ENCODE data around the gene NFKBIE. TPM values are rescaled to one million over a fixed set of nuclear protein-coding genes. Genes with fewer than 3 reads are reported as not detected.
A peak's percentile ranks its signal among the peaks of the same experiment; 100 is the strongest.

The NFKBIE gene
- total RNA-seq, 1 donor from 2014 or later, result 11.1 TPM

GRCh38 chr6:44245391-44245911 is 19.9 kb downstream of the NFKBIE start:
- no peak for TF ChIP-seq CTCF (IDR thresholded peaks at IDR 0.05)
- H3K27me3 Mint-ChIP-seq (ENCODE audit: unreplicated experiment), result no peaks in the 10 kb centered on the region
- H3K9me3 Mint-ChIP-seq (ENCODE audit: unreplicated experiment), result no peaks in the 10 kb centered on the region
- H3K36me3 Mint-ChIP-seq (ENCODE audit: unreplicated experiment), result peaks cover 19% of the 10 kb centered on the region
- H3K4me1 Mint-ChIP-seq (ENCODE audit: unreplicated experiment), result peaks cover 31% of the 10 kb centered on the region
- no peak for DNase-seq (ENCODE audit: extremely low spot score, unreplicated experiment)
- peak overlapping the region; percentile 93 for H3K4me3 Mint-ChIP-seq (ENCODE audit: unreplicated experiment)
- H3K27ac Mint-ChIP-seq (ENCODE audit: unreplicated experiment), result peak overlapping the region; percentile 62

GRCh38 chr6:44243345-44243744 is 22.0 kb downstream of the NFKBIE start:
- H3K27me3 Mint-ChIP-seq (ENCODE audit: unreplicated experiment), result no peaks in the 10 kb centered on the region
- no peak for TF ChIP-seq CTCF (IDR thresholded peaks at IDR 0.05)

GRCh38 chr6:44238687-44239350 is 26.5 kb downstream of the NFKBIE start:
- no peaks in the 10 kb centered on the region for H3K9me3 Mint-ChIP-seq (ENCODE audit: unreplicated experiment)
- peaks cover 43% of the 10 kb centered on the region for H3K4me1 Mint-ChIP-seq (ENCODE audit: unreplicated experiment)
- no peak for DNase-seq (ENCODE audit: extremely low spot score, unreplicated experiment)
- no peak for TF ChIP-seq CTCF (IDR thresholded peaks at IDR 0.05)
- no peaks in the 10 kb centered on the region for H3K27me3 Mint-ChIP-seq (ENCODE audit: unreplicated experiment)
- peak overlapping the region; percentile 86 for H3K4me3 Mint-ChIP-seq (ENCODE audit: unreplicated experiment)
- peak overlapping the region; percentile 97 for H3K27ac Mint-ChIP-seq (ENCODE audit: unreplicated experiment)
- peaks cover 7% of the 10 kb centered on the region for H3K36me3 Mint-ChIP-seq (ENCODE audit: unreplicated experiment)

More at GRCh38 chr6:44243345-44243744, 22.0 kb downstream of the NFKBIE start:
- Mint-ChIP-seq H3K9me3 (ENCODE audit: unreplicated experiment) (no peaks in the 10 kb centered on the region), H3K36me3 (ENCODE audit: unreplicated experiment) (peaks cover under 1% of the 10 kb centered on the region), H3K4me1 (ENCODE audit: unreplicated experiment) (peaks cover 13% of the 10 kb centered on the region), H3K27ac (ENCODE audit: unreplicated experiment) (no peak overlapping the region), H3K4me3 (ENCODE audit: unreplicated experiment) (no peak overlapping the region)
- no peak for DNase-seq (ENCODE audit: extremely low spot score, unreplicated experiment)

GRCh38 chr6:44237813-44238433 is 27.4 kb downstream of the NFKBIE start:
- H3K27ac Mint-ChIP-seq (ENCODE audit: unreplicated experiment), result peak overlapping the region; percentile 97
- TF ChIP-seq CTCF (IDR thresholded peaks at IDR 0.05), result peak; percentile 98
- H3K4me1 Mint-ChIP-seq (ENCODE audit: unreplicated experiment), result peaks cover 48% of the 10 kb centered on the region
- peak overlapping the region; percentile 86 for H3K4me3 Mint-ChIP-seq (ENCODE audit: unreplicated experiment)
- no peaks in the 10 kb centered on the region for H3K9me3 Mint-ChIP-seq (ENCODE audit: unreplicated experiment)
- peak; percentile 95 for DNase-seq (ENCODE audit: extremely low spot score, unreplicated experiment)
- no peaks in the 10 kb centered on the region for H3K27me3 Mint-ChIP-seq (ENCODE audit: unreplicated experiment)
- H3K36me3 Mint-ChIP-seq (ENCODE audit: unreplicated experiment), result peaks cover 13% of the 10 kb centered on the region

Measured in osteocyte (in vitro differentiated cells).